Immature natural killer cell (primary cell): ENCODE data around the gene ATP1A2. TPM values are rescaled to one million over a fixed set of nuclear protein-coding genes. Genes with fewer than 3 reads are reported as not detected.

Experiments used
- DNase-seq, 3 donors: peaks; one replicate each; pipeline ENCODE4 v3.0.0; 2022; ENCODE audit warnings: mixed read lengths in 1 of 3
- H3K27ac Mint-ChIP-seq, 6 donors: one replicate each; pipeline ENCODE4 v1.8.0; 2020; ENCODE audit warnings: mixed read lengths in 6 of 6, mild to moderate bottlenecking in 5 of 6, inconsistent platforms in 4 of 6, moderate library complexity in 3 of 6
- H3K27me3 Mint-ChIP-seq, 3 donors: one replicate each; pipeline ENCODE4 v1.8.0; 2020 to 2021; ENCODE audit warnings: low read depth in 3 of 3, mild to moderate bottlenecking in 3 of 3, mixed read lengths in 3 of 3, moderate library complexity in 3 of 3, inconsistent platforms in 1 of 3
- H3K36me3 Mint-ChIP-seq, 3 donors: one replicate each; pipeline ENCODE4 v1.8.0; 2020; ENCODE audit warnings: mixed read lengths in 3 of 3, inconsistent platforms in 2 of 3, mild to moderate bottlenecking in 2 of 3
- H3K4me1 Mint-ChIP-seq, 2 donors: one replicate each; pipeline ENCODE4 v1.8.0; 2020; ENCODE audit warnings: inconsistent platforms in 2 of 2, mild to moderate bottlenecking in 2 of 2, mixed read lengths in 2 of 2, moderate library complexity in 1 of 2
- H3K4me3 Mint-ChIP-seq, 5 donors: one replicate each; pipeline ENCODE4 v1.8.0; 2020; ENCODE audit warnings: mild to moderate bottlenecking in 5 of 5, mixed read lengths in 5 of 5, inconsistent platforms in 3 of 5, moderate library complexity in 3 of 5
- H3K9me3 Mint-ChIP-seq, 6 donors: one replicate each; pipeline ENCODE4 v1.8.0; 2020; ENCODE audit warnings: mild to moderate bottlenecking in 6 of 6, mixed read lengths in 6 of 6, inconsistent platforms in 4 of 6, moderate library complexity in 3 of 6
- polyA plus RNA-seq, 3 donors: library from polyadenylated mRNA; unstranded; fragments of 300-500 nt; fragmentation: Illumina TruSeq; gene quantifications; one replicate each; pipeline ENCODE4 v1.2.3, GENCODE V29; 2021

ATP1A2 gene
- polyA plus RNA-seq, 3 donors from 2014 or later: not detected

GRCh38 chr1:160144921-160145320 is 29.4 kb downstream of the ATP1A2 start:
- Mint-ChIP-seq H3K27me3 (peaks cover 4 to 6% (median 5%) of the 10 kb centered on the region in 3 donors), H3K4me1 (no peaks in the 10 kb centered on the region), H3K27ac (no peak overlapping the region), H3K36me3 (no peaks in the 10 kb centered on the region), H3K9me3 (no peaks in the 10 kb centered on the region), H3K4me3 (no peak overlapping the region)
- DNase-seq: no peak

DNA sequence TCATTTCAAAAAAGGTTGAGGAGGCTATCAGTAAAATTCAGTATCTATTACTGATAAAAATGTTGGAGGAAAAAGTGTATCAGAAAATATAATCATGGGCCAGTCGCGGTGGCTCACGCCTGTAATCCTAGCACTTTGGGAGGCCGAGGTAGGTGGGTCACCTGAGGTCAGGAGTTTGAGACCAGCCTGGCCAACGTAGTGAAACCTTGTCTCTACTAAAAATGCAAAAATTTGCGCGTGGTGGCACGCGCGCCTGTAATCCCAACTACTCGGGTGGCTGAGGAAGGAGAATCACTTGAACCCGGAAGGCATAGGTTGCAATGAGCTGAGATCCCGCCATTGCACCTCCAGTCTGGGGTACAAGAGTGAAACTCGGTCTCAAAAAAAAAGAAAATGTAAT is 30.5 kb downstream of the ATP1A2 start:
- no peaks in the 10 kb centered on the region for H3K9me3 Mint-ChIP-seq
- no peak overlapping the region for H3K27ac Mint-ChIP-seq
- no peak for DNase-seq
- no peaks in the 10 kb centered on the region for H3K4me1 Mint-ChIP-seq
- no peak overlapping the region for H3K4me3 Mint-ChIP-seq
- H3K36me3 Mint-ChIP-seq: no peaks in the 10 kb centered on the region
- H3K27me3 Mint-ChIP-seq: peaks cover 4 to 6% (median 5%) of the 10 kb centered on the region in 3 donors

DNA sequence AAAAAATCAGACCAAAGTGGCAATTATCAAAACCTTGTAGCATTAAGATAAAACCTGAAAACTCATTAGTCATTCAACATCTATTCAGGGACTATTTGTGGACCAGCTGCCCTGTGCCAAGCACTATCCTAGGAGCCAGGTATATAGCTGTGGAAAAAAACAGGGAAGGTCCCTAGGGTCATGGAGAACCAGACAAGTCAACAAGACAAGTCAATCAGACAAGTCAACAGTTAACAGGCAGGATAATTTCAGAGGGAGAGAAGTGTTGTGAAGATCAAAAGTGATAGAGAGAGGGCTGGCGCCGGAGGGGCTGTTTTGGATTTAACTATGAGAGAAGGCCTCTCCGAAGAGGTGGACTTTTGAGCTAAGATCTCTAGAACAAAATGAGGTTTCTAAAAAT is 32.6 kb downstream of the ATP1A2 start:
- H3K36me3 Mint-ChIP-seq: no peaks in the 10 kb centered on the region
- peaks cover 1 to 13% (median 5%) of the 10 kb centered on the region in 3 donors for H3K27me3 Mint-ChIP-seq
- H3K4me3 Mint-ChIP-seq: no peak overlapping the region
- no peak for DNase-seq
- no peaks in the 10 kb centered on the region for H3K4me1 Mint-ChIP-seq
- H3K9me3 Mint-ChIP-seq: no peaks in the 10 kb centered on the region
- H3K27ac Mint-ChIP-seq: no peak overlapping the region

GRCh38 chr1:160149233-160149632 is 33.7 kb downstream of the ATP1A2 start:
- Mint-ChIP-seq H3K4me3 (no peak overlapping the region), H3K27ac (no peak overlapping the region), H3K36me3 (no peaks in the 10 kb centered on the region), H3K4me1 (no peaks in the 10 kb centered on the region), H3K9me3 (no peaks in the 10 kb centered on the region), H3K27me3 (peaks cover 0 to 10% (median 5%) of the 10 kb centered on the region in 3 donors)
- DNase-seq: no peak

DNA sequence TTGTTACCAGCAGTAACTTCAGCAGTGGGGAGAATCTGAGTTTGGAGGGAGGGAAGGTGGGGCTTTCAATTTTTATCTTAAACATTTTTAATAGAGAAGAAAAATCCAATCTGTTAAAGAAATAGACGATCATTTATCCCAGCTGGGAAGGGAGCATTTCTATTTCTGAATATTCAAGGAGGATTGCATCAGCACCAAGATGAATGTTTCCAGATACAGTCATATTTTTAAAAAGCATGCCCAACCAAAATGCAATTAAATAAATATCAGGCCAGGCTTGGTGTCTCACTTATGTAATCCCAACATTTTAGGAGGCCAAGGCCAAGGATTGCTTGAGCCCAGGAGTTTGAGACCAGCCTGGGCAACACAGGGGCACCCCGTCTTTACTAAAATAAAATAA is 34.2 kb downstream of the ATP1A2 start:
- H3K36me3 Mint-ChIP-seq: no peaks in the 10 kb centered on the region
- no peak for DNase-seq
- H3K4me3 Mint-ChIP-seq: no peak overlapping the region
- no peaks in the 10 kb centered on the region for H3K4me1 Mint-ChIP-seq
- no peaks in the 10 kb centered on the region for H3K9me3 Mint-ChIP-seq
- H3K27me3 Mint-ChIP-seq: peaks cover 0 to 10% (median 5%) of the 10 kb centered on the region in 3 donors
- no peak overlapping the region for H3K27ac Mint-ChIP-seq

DNA sequence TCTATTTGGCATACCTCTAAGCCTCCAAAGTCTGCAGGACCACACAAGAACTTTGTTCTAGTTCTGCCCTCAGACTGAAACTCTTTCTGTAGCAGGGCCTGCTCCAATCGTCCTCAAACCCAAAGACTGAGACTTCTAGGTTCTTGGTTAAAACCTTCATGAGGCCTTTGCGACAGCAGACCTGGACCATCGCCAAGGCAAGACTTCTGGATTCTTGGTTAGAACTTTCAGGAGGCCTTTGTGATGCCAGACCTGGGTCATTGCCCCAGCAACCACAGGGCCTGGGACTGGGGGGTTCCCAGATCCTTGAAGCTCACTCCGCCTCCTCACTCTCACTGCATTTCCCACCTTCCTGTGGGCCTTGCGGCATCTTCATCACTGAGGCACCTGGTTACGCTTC is 35.7 kb downstream of the ATP1A2 start, which contains the start of gene ATP1A4:
ATP1A4 (plus strand) TSS at position 301 of the 400 bp plus-strand sequence. CDS start 438 bp downstream, outside the sequence.
- Mint-ChIP-seq H3K9me3 (no peaks in the 10 kb centered on the region), H3K4me1 (no peaks in the 10 kb centered on the region), H3K4me3 (no peak within 1 kb of the TSS), H3K27me3 (peaks cover 0 to 12% (median 5%) of the 10 kb centered on the region in 3 donors), H3K27ac (peak within 1 kb of the TSS in 2 of 6 donors; percentile 49 to 82), H3K36me3 (no peaks in the 10 kb centered on the region)
- no peak for DNase-seq

- DNase-seq: no peak
- Mint-ChIP-seq H3K4me1 (no peaks in the 10 kb centered on the region), H3K36me3 (no peaks in the 10 kb centered on the region), H3K4me3 (no peak overlapping the region), H3K9me3 (no peaks in the 10 kb centered on the region), H3K27ac (no peak overlapping the region), H3K27me3 (peaks cover 0 to 17% (median 2%) of the 10 kb centered on the region in 3 donors)
Observed at GRCh38 chr1:160154790-160155189, 39.2 kb downstream of the ATP1A2 start.

DNA sequence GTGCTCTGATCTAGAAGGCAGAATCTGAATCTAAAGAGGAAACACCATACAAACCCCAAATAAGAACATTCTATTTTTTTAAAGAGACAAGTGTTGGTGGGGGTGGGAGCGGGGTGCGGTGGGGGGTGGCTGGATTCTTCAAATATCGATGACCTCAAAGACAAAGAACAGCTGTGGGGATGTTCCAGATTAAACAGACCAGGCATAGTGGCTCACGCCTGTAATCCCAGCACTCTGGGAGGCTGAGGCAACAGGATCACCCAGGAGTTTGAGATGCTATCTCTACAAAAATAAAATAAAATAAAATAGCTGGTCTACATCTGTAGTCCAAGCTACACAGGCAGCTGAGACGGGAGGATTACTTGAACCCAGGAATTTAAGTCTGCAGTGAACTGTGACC is 40.8 kb downstream of the ATP1A2 start:
- Mint-ChIP-seq H3K27ac (no peak overlapping the region), H3K36me3 (no peaks in the 10 kb centered on the region), H3K4me1 (no peaks in the 10 kb centered on the region), H3K9me3 (no peaks in the 10 kb centered on the region), H3K4me3 (no peak overlapping the region), H3K27me3 (peaks cover 0 to 19% (median 4%) of the 10 kb centered on the region in 3 donors)
- DNase-seq: no peak

DNA sequence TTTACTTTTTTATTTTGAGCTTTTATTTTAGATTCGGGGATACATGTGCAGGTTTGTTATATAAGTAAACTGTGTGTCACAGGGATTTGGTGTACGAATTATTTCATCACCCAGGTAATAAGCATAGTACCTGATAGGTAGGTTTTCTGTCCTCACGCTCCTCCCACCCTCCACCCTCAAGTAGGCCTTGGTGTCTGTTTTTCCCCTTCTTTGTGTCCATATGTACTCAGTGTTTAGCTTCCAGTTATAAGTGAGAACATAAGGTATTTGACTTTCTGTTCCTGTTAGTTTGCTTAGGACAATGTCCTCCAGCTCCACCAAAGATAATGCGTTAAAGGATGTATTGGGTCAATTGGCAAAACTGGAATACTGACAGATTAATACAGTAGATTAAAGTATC is 41.6 kb downstream of the ATP1A2 start:
- Mint-ChIP-seq H3K27ac (no peak overlapping the region), H3K27me3 (peaks cover 0 to 12% (median 8%) of the 10 kb centered on the region in 3 donors), H3K4me1 (no peaks in the 10 kb centered on the region), H3K4me3 (no peak overlapping the region), H3K9me3 (no peaks in the 10 kb centered on the region), H3K36me3 (no peaks in the 10 kb centered on the region)
- DNase-seq: no peak

GRCh38 chr1:160158031-160158430 is 42.5 kb downstream of the ATP1A2 start:
- H3K36me3 Mint-ChIP-seq: no peaks in the 10 kb centered on the region
- H3K4me1 Mint-ChIP-seq: no peaks in the 10 kb centered on the region
- H3K27me3 Mint-ChIP-seq: peaks cover 0 to 10% (median 8%) of the 10 kb centered on the region in 3 donors
- no peak overlapping the region for H3K27ac Mint-ChIP-seq
- H3K4me3 Mint-ChIP-seq: no peak overlapping the region
- DNase-seq: no peak
- H3K9me3 Mint-ChIP-seq: no peaks in the 10 kb centered on the region

DNA sequence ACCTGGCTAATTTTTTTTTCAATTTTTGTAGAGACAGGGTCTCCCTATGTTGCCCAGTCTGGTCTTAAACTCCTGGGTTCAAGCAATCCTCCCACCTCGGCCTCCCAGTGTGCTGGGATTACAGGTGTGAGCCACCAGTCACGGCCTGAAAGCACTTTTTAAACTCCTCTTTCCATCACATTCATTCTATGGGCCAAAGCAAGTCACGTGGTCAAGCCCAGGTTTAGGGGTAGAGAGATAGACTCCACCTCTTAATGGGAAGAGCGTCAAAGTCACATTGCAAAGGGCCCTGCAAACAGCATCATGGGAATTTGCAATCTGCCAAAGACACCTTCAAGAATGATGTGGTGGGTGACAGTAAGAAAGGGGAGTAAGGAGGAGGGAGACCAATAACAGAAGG is 43.0 kb downstream of the ATP1A2 start:
- Mint-ChIP-seq H3K36me3 (no peaks in the 10 kb centered on the region), H3K27me3 (peaks cover 3 to 10% (median 8%) of the 10 kb centered on the region in 3 donors), H3K9me3 (no peaks in the 10 kb centered on the region), H3K27ac (no peak overlapping the region), H3K4me1 (peaks cover 0 to 3% of the 10 kb centered on the region in 2 donors), H3K4me3 (no peak overlapping the region)
- no peak for DNase-seq

DNA sequence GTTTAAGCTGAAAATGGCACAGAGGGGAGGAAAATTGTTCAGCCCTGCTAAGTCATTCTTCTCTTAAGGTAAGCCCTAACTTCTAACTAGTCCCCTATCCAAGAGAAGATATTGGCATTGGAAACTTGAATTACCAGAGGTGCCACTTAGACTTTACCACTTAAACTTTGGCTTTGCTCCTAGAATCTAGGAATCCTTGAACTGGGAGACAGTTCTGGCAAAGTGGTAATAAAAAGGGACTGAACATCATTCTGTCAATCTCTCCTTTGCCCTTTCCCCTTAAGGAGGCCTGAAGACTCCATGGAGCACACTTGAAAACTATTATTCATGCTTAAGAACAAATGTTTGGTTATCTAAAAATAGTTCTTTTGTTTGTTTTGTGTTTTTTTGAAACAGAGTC is 44.3 kb downstream of the ATP1A2 start:
- no peak overlapping the region for H3K27ac Mint-ChIP-seq
- no peak for DNase-seq
- no peaks in the 10 kb centered on the region for H3K36me3 Mint-ChIP-seq
- H3K27me3 Mint-ChIP-seq: peaks cover 3 to 16% (median 8%) of the 10 kb centered on the region in 3 donors
- H3K4me1 Mint-ChIP-seq: peaks cover 0 to 8% of the 10 kb centered on the region in 2 donors
- no peak overlapping the region for H3K4me3 Mint-ChIP-seq
- H3K9me3 Mint-ChIP-seq: no peaks in the 10 kb centered on the region

DNA sequence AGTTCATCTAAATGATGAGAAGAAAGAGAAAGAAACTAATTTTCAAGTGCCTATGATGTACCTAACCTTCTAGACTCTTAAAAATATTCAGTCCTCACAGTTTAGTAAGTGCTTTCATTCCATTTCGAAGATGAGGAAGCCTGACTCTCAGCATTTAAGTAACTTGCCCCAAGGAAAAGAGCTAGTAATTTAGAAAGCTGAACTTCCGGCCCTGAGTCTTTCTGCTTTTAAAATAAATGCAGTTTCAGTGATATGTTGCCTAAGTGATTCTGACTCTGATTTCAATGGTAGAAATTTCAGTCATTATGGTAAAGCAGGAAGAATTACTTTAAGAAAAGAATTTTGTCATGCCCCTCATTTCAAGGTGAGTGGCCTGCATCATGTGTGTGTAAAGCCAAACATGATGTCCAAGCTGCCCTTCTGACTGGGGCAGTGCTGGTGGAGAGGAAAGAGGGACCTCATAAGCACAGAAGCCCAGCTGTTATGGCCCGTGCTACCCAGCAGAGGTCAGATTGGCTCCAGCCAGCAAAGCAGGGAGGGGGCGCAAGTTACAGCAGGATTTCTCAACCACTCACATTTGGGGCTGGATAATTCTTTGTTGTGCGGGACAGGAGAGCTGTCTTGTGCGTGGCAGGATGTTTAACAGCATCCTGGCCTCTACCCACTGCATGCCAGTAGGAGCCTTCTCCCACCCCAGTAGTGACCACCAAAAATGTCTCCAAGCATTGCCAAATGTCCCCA is 46.6 kb downstream of the ATP1A2 start:
- no peak for DNase-seq
- peaks cover 9 to 18% (median 10%) of the 10 kb centered on the region in 3 donors for H3K27me3 Mint-ChIP-seq
- no peak overlapping the region for H3K4me3 Mint-ChIP-seq
- no peaks in the 10 kb centered on the region for H3K9me3 Mint-ChIP-seq
- no peak overlapping the region for H3K27ac Mint-ChIP-seq
- H3K36me3 Mint-ChIP-seq: peaks cover 0 to 5% (median 0%) of the 10 kb centered on the region in 3 donors
- H3K4me1 Mint-ChIP-seq: peaks cover 10 to 22% of the 10 kb centered on the region in 2 donors

DNA sequence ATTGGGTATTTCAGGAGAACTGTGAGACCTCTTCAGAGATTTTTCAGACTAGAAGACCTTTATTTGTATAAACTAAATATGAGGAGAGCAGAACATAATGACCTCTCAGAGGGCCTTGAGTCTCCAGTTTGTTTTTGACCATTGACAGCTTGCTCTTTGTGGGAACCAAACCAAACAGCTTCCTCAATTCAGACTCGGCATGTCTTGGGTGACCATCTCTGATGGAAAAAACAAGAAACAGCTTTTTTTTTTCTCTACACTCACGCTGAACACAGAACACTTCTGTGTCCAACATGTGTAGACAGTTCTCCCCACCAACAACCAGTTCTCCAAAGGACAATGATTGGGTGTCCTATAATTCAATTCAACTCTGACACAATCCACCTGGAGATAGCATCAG is 47.4 kb downstream of the ATP1A2 start:
- DNase-seq: no peak
- Mint-ChIP-seq H3K4me1 (peaks cover 10 to 22% of the 10 kb centered on the region in 2 donors), H3K27ac (no peak overlapping the region), H3K9me3 (peaks cover 0 to 2% (median 0%) of the 10 kb centered on the region in 6 donors), H3K4me3 (no peak overlapping the region), H3K36me3 (peaks cover 0 to 5% (median 0%) of the 10 kb centered on the region in 3 donors), H3K27me3 (peaks cover 9 to 16% (median 13%) of the 10 kb centered on the region in 3 donors)

DNA sequence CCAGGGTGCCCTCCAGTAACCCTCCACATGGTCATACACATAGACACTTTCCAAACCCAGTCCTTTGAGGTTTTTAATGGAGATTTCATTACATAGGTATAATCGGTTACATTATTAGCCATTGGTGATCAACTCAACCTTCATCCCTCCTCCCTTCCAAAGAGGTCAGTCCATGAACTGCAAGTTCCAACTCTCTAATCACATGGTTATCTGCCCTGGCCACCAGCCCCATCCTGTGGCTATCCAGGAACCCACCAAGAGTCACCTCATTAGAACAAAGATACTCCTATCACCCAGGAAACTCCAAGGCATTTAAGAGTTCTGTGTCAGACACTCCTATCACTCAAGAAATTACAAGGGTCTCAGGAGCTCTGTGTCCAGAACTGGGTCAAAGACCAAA is 48.1 kb downstream of the ATP1A2 start:
- peaks cover 9 to 16% (median 13%) of the 10 kb centered on the region in 3 donors for H3K27me3 Mint-ChIP-seq
- no peak overlapping the region for H3K27ac Mint-ChIP-seq
- peaks cover 10 to 22% of the 10 kb centered on the region in 2 donors for H3K4me1 Mint-ChIP-seq
- peaks cover 0 to 2% (median 0%) of the 10 kb centered on the region in 6 donors for H3K9me3 Mint-ChIP-seq
- no peak for DNase-seq
- H3K36me3 Mint-ChIP-seq: peaks cover 0 to 5% (median 0%) of the 10 kb centered on the region in 3 donors
- no peak overlapping the region for H3K4me3 Mint-ChIP-seq
